Measurements from ENCODE around the gene ZNF593OS.

DNA sequence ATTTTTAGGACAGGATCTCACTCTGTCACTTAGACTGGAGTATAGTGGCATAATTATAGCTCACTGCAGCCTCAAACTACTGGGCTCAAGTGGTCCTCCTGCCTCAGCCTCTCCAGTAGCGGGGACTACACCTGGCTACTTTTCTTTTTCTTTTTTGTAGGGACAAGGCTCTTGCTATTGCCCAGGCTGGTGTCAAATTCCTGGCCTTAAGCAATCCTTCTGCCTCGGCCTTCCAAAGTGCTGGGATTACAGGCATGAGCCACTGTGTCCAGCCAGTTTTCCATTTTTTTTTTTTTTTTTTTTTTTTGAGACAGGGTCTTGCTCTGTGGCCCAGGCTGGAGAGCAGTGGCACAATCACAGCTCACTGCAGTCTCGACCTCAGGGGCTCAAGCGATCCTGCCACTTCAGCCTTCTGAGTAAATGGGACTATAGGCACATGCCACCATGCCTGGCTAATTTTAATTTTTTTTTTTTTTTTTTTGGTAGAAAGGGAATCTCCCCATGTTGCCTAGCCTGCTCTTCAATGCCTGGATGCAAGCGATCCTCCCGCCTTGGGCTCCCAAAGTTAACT is 41.8 kb upstream of the ZNF593OS start:
- TF ChIP-seq, protein P1, sequence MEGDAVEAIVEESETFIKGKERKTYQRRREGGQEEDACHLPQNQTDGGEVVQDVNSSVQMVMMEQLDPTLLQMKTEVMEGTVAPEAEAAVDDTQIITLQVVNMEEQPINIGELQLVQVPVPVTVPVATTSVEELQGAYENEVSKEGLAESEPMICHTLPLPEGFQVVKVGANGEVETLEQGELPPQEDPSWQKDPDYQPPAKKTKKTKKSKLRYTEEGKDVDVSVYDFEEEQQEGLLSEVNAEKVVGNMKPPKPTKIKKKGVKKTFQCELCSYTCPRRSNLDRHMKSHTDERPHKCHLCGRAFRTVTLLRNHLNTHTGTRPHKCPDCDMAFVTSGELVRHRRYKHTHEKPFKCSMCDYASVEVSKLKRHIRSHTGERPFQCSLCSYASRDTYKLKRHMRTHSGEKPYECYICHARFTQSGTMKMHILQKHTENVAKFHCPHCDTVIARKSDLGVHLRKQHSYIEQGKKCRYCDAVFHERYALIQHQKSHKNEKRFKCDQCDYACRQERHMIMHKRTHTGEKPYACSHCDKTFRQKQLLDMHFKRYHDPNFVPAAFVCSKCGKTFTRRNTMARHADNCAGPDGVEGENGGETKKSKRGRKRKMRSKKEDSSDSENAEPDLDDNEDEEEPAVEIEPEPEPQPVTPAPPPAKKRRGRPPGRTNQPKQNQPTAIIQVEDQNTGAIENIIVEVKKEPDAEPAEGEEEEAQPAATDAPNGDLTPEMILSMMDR (IDR thresholded peaks at IDR 0.05): no peak
- no peak for TF ChIP-seq ZFX (IDR thresholded peaks at IDR 0.05; ENCODE audit: borderline replicate concordance)
